Ishikawa (cell line): ENCODE measurements around the gene XKR8.

ENCODE experiments used
- CREB1 ChIP-seq: IDR thresholded peaks from 2 replicates; pipeline ENCODE4 v1.6.1; 2012; ENCODE audit warnings: low read depth
- EGR1 ChIP-seq: IDR thresholded peaks from 2 replicates; pipeline ENCODE4 v1.6.1; 2012
- FOXM1 ChIP-seq: IDR thresholded peaks from 2 replicates; pipeline ENCODE4 v1.6.1; 2012; ENCODE audit warnings: low read depth, borderline replicate concordance
- MAX ChIP-seq: IDR thresholded peaks from 2 replicates; pipeline ENCODE4 v1.6.1; 2012
- NFIC ChIP-seq: IDR thresholded peaks from 2 replicates; pipeline ENCODE4 v1.6.1; 2012
- RAD21 ChIP-seq: IDR thresholded peaks from 2 replicates; pipeline ENCODE4 v1.6.1; 2012; ENCODE audit warnings: low read depth
- REST ChIP-seq: IDR thresholded peaks from 2 replicates; pipeline ENCODE4 v1.6.1; 2012; ENCODE audit warnings: low read depth, mild to moderate bottlenecking
- TAF1 ChIP-seq: IDR thresholded peaks from 2 replicates; pipeline ENCODE4 v1.6.1; 2012; ENCODE audit warnings: low read depth, mild to moderate bottlenecking
- TEAD4 ChIP-seq: IDR thresholded peaks from 2 replicates; pipeline ENCODE4 v1.6.1; 2012
- USF1 ChIP-seq: IDR thresholded peaks from 2 replicates; pipeline ENCODE4 v1.6.1; 2012
- YY1 ChIP-seq: IDR thresholded peaks from 2 replicates; pipeline ENCODE4 v1.6.1; 2012; ENCODE audit warnings: low read depth
- ZBTB7A ChIP-seq: IDR thresholded peaks from 2 replicates; pipeline ENCODE4 v1.6.1; 2012; ENCODE audit warnings: low read depth

- TF ChIP-seq EGR1 (0 out of 2 replicates have a peak, but pooled peaks have one; percentile 34), CREB1 (no peak), NFIC (no peak), FOXM1 (no peak), RAD21 (peak; percentile 53; the same call in 1 of the 2 replicates), YY1 (peak; percentile 10; the same call in 1 of the 2 replicates), TAF1 (peak; percentile 42; the same call in 1 of the 2 replicates), REST (no peak), MAX (no peak; the same call in 1 of the 2 replicates), ZBTB7A (peak; percentile 58), TEAD4 (peak; percentile 22), USF1 (no peak)
Measured at GRCh38 chr1:27959792-27960603, at the start of gene XKR8.
